Liver (tissue), 3 donors: ENCODE measurements around the gene TTC7B.

Experiments used
- ATF3 ChIP-seq: IDR thresholded peaks from 2 replicates; pipeline ENCODE4 v1.6.1; 2016; ENCODE audit warnings: antibody characterized with exemption
- CTCF ChIP-seq: fragments of 150-350 bp; IDR thresholded peaks from 2 replicates; pipeline ENCODE4 v1.5.1; 2017; ENCODE audit warnings: improper control_type of control experiment, low read depth, low read length; ENCODE audit not compliant: missing input control
- FOXA1 ChIP-seq: IDR thresholded peaks from 2 replicates; pipeline ENCODE4 v1.6.1; 2016; ENCODE audit warnings: antibody characterized with exemption
- GABPA ChIP-seq, 2 donors: IDR thresholded peaks in 1 of 2; conservative IDR thresholded peaks in 1 of 2; 2 replicates each; pipeline ENCODE4 v1.6.1; 2016; ENCODE audit warnings: antibody characterized with exemption in 2 of 2, mild to moderate bottlenecking in 1 of 2, moderate library complexity in 1 of 2
- HNF4A ChIP-seq, 2 donors: conservative IDR thresholded peaks; 2 replicates each; pipeline ENCODE4 v1.6.1; 2016; ENCODE audit warnings: antibody characterized with exemption in 2 of 2, mild to moderate bottlenecking in 2 of 2
- JUND ChIP-seq, 2 donors: IDR thresholded peaks; 2 replicates each; pipeline ENCODE4 v1.6.1; 2016; ENCODE audit warnings: antibody characterized with exemption in 2 of 2
- MAX ChIP-seq: IDR thresholded peaks from 2 replicates; pipeline ENCODE4 v1.6.1; 2016; ENCODE audit warnings: antibody characterized with exemption
- RAD21 ChIP-seq, 2 donors: IDR thresholded peaks; 2 replicates each; pipeline ENCODE4 v1.6.1; 2016; ENCODE audit warnings: antibody characterized with exemption in 2 of 2, mild to moderate bottlenecking in 2 of 2
- SP1 ChIP-seq: IDR thresholded peaks from 2 replicates; pipeline ENCODE4 v1.6.1; 2018; ENCODE audit warnings: antibody characterized with exemption, mild to moderate bottlenecking
- TAF1 ChIP-seq: conservative IDR thresholded peaks from 2 replicates; pipeline ENCODE4 v1.6.1; 2016; ENCODE audit warnings: antibody characterized with exemption, mild to moderate bottlenecking
- YY1 ChIP-seq: IDR thresholded peaks from 2 replicates; pipeline ENCODE4 v1.6.1; 2016; ENCODE audit warnings: antibody characterized with exemption, mild to moderate bottlenecking
- TF ChIP-seq, protein P1 (sequence below): IDR thresholded peaks from 2 replicates; pipeline ENCODE4 v1.6.1; 2016; ENCODE audit warnings: antibody characterized with exemption
- TF ChIP-seq, protein P2 (sequence below): IDR thresholded peaks from 2 replicates; pipeline ENCODE4 v1.6.1; 2016; ENCODE audit warnings: antibody characterized with exemption, mild to moderate bottlenecking
- donor health status: healthy.
- donor health status: healthy.

DNA sequence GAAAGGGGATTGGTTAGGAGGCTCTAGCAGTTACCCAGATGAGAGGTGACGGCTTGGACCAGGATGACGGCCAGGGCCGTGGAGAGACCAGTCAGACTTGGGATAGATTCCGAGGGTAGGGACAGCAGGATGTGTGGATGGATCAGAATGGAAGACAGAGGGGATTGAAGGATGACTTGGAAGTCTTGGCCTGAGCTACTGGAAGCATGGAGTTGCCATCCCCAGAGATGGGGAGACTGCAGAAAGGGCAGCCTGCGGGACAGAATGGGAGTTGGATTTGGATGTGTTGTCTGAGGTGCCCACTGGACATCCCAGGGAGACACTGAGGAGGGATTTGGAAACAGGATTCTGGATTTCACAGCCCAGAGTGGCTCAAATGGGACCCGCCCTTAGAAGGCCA is 317.1 kb downstream of the TTC7B start:
- TF ChIP-seq, protein P1, sequence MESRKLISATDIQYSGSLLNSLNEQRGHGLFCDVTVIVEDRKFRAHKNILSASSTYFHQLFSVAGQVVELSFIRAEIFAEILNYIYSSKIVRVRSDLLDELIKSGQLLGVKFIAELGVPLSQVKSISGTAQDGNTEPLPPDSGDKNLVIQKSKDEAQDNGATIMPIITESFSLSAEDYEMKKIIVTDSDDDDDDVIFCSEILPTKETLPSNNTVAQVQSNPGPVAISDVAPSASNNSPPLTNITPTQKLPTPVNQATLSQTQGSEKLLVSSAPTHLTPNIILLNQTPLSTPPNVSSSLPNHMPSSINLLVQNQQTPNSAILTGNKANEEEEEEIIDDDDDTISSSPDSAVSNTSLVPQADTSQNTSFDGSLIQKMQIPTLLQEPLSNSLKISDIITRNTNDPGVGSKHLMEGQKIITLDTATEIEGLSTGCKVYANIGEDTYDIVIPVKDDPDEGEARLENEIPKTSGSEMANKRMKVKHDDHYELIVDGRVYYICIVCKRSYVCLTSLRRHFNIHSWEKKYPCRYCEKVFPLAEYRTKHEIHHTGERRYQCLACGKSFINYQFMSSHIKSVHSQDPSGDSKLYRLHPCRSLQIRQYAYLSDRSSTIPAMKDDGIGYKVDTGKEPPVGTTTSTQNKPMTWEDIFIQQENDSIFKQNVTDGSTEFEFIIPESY = no peak
- TF ChIP-seq CTCF = no peak
- TF ChIP-seq, protein P2, sequence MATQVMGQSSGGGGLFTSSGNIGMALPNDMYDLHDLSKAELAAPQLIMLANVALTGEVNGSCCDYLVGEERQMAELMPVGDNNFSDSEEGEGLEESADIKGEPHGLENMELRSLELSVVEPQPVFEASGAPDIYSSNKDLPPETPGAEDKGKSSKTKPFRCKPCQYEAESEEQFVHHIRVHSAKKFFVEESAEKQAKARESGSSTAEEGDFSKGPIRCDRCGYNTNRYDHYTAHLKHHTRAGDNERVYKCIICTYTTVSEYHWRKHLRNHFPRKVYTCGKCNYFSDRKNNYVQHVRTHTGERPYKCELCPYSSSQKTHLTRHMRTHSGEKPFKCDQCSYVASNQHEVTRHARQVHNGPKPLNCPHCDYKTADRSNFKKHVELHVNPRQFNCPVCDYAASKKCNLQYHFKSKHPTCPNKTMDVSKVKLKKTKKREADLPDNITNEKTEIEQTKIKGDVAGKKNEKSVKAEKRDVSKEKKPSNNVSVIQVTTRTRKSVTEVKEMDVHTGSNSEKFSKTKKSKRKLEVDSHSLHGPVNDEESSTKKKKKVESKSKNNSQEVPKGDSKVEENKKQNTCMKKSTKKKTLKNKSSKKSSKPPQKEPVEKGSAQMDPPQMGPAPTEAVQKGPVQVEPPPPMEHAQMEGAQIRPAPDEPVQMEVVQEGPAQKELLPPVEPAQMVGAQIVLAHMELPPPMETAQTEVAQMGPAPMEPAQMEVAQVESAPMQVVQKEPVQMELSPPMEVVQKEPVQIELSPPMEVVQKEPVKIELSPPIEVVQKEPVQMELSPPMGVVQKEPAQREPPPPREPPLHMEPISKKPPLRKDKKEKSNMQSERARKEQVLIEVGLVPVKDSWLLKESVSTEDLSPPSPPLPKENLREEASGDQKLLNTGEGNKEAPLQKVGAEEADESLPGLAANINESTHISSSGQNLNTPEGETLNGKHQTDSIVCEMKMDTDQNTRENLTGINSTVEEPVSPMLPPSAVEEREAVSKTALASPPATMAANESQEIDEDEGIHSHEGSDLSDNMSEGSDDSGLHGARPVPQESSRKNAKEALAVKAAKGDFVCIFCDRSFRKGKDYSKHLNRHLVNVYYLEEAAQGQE = no peak
- TF ChIP-seq RAD21 (IDR thresholded peaks at IDR 0.05) = no peak
- TF ChIP-seq GABPA (IDR thresholded peaks at IDR 0.05 in 1 of 2, conservative IDR thresholded peaks at IDR 0.05 in 1 of 2) = no peak
- no peak for TF ChIP-seq YY1
- TF ChIP-seq MAX = no peak
- TF ChIP-seq TAF1 = no peak
- no peak for TF ChIP-seq FOXA1
- TF ChIP-seq JUND (IDR thresholded peaks at IDR 0.05) = no peak
- no peak for TF ChIP-seq ATF3
- no peak for TF ChIP-seq SP1
- no peak for TF ChIP-seq HNF4A (conservative IDR thresholded peaks at IDR 0.05)
